MCF 10A (cell line): ENCODE results near the gene CACNA1S. TPM values are rescaled to one million over a fixed set of nuclear protein-coding genes. Genes with fewer than 3 reads are reported as not detected.

Experiments used
- BruUV-seq: library from RNA; stranded (reverse); fragments of 400-500 nt; replicated peaks from 2 replicates; lab custom pipeline; 2021; lab: Mats Ljungman, UMichigan
- CTCF ChIA-PET: fragments of 300-600 bp; sonication (Branson Sonifier 250); formaldehyde crosslinking; extraction: SDS; loops from one replicate; lab custom pipeline; 2021; ENCODE audit warnings: antibody characterized with exemption, inconsistent platforms; lab: Yijun Ruan, JAX
- POLR2A ChIA-PET: fragments of 300-600, 350-650 bp; sonication (Branson Sonifier 250); formaldehyde crosslinking; extraction: SDS; loops from one replicate; lab custom pipeline; 2020; ENCODE audit warnings: antibody characterized with exemption, inconsistent platforms; lab: Yijun Ruan, JAX
- DNase-seq: peaks from one replicate; pipeline ENCODE4 v3.0.0-alpha.2; 2018; ENCODE audit not compliant: unreplicated experiment
- H3K27ac Mint-ChIP-seq: one replicate; pipeline ENCODE4 v1.8.0; 2022; ENCODE audit warnings: mild to moderate bottlenecking, low read depth, mixed read lengths; ENCODE audit not compliant: unreplicated experiment
- H3K27me3 Mint-ChIP-seq: one replicate; pipeline ENCODE4 v1.8.0; 2022; ENCODE audit warnings: mixed read lengths; ENCODE audit not compliant: insufficient read depth, unreplicated experiment
- H3K36me3 Mint-ChIP-seq: one replicate; pipeline ENCODE4 v1.8.0; 2022; ENCODE audit warnings: mild to moderate bottlenecking, moderate library complexity, mixed read lengths; ENCODE audit not compliant: insufficient read depth, unreplicated experiment
- H3K4me1 Mint-ChIP-seq: one replicate; pipeline ENCODE4 v1.8.0; 2022; ENCODE audit warnings: mixed read lengths; ENCODE audit not compliant: insufficient read depth, unreplicated experiment
- H3K4me3 Mint-ChIP-seq: one replicate; pipeline ENCODE4 v1.8.0; 2022; ENCODE audit warnings: mild to moderate bottlenecking, moderate library complexity, mixed read lengths; ENCODE audit not compliant: unreplicated experiment
- H3K9me3 Mint-ChIP-seq: one replicate; pipeline ENCODE4 v1.8.0; 2022; ENCODE audit warnings: mixed read lengths; ENCODE audit not compliant: unreplicated experiment
- intact Hi-C: fragments of 100-400 bp; cut with micrococcal nuclease; formaldehyde crosslinking; loops from 2 replicates; pipeline ENCODE4 v1.14.1; 2022
- total RNA-seq: library from RNA; stranded (reverse); gene quantifications from 2 replicates; pipeline ENCODE4 v1.2.3, GENCODE V29; 2022
- TF ChIP-seq, protein P1 (sequence below): fragments of 200-600 bp; IDR thresholded peaks from one replicate; pipeline ENCODE4 v1.8.0; 2022; ENCODE audit warnings: antibody characterized with exemption, mild to moderate bottlenecking; ENCODE audit not compliant: unreplicated experiment

The CACNA1S gene
- total RNA-seq, 1 experiment from 2014 or later: not detected

- ChIA-PET POLR2A (interaction anchor here (0.6 to 3.8 kb wide), 3 partner anchors 16 to 193 kb away, joined by 4 to 40 read pairs (median 11); no protein-coding TSS in a partner anchor), CTCF (interaction anchor here (1.2 to 3.7 kb wide), 9 partner anchors 11 to 74 kb away, joined by 3 to 25 read pairs (median 5); no protein-coding TSS in a partner anchor)
- TF ChIP-seq, protein P1, sequence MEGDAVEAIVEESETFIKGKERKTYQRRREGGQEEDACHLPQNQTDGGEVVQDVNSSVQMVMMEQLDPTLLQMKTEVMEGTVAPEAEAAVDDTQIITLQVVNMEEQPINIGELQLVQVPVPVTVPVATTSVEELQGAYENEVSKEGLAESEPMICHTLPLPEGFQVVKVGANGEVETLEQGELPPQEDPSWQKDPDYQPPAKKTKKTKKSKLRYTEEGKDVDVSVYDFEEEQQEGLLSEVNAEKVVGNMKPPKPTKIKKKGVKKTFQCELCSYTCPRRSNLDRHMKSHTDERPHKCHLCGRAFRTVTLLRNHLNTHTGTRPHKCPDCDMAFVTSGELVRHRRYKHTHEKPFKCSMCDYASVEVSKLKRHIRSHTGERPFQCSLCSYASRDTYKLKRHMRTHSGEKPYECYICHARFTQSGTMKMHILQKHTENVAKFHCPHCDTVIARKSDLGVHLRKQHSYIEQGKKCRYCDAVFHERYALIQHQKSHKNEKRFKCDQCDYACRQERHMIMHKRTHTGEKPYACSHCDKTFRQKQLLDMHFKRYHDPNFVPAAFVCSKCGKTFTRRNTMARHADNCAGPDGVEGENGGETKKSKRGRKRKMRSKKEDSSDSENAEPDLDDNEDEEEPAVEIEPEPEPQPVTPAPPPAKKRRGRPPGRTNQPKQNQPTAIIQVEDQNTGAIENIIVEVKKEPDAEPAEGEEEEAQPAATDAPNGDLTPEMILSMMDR: no peak
- no TSS peak for BruUV-seq
- Mint-ChIP-seq H3K27me3 (peaks cover 12% of the 10 kb centered on the region), H3K9me3 (no peaks in the 10 kb centered on the region), H3K27ac (no peak overlapping the region), H3K36me3 (peaks cover 18% of the 10 kb centered on the region), H3K4me1 (peaks cover 5% of the 10 kb centered on the region), H3K4me3 (no peak overlapping the region)
- intact Hi-C loops: no loop called here
- DNase-seq: no peak
Observed at GRCh38 chr1:201155354-201155753, 43.1 kb upstream of the CACNA1S start.

DNA sequence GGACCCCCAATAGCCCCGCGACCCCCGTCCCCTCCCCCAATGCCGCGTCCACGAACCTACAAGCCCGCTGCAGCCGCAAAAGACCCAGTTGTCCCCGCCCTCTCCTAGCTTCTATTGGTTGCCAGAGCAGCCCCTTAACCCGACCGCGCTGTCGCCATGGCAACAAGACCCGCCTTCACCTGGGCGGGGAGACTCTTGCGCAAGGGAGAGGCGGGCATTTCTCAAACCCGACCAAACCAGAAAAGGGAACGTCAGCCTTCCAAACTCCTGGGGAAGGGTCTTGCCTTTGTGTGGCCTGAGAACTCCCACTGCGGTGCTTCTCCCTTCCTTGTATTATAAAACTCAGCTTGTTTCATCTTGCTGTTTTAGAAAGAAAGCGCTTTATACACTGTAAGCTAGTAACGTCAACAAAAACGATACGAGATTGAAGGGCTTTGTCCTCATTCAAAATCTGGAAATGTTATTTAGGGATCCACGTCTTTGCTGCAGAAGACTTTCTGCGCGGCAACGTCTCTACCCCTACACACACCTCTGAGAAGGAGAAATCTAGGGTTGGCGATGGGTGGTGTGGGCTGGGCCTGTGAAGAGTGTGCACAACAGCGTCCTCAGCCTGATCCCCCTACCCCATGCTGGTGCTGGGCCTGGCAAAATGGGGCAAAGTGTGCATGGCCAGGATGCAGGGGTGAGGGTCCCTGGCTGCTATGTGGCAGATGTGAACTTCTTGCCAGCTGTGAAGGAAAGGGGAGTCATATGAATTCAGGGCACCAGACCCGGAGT is 42.4 kb upstream of the CACNA1S start, which contains the start of gene TMEM9:
Gene TMEM9, minus strand, starts transcription at position 86 of the 777 bp plus-strand sequence. CDS start 551 bp downstream, outside the sequence.
- peak; percentile 99 for DNase-seq
- BruUV-seq: no TSS peak
- H3K27ac Mint-ChIP-seq: peak within 1 kb of the TSS; percentile 14
- peak within 1 kb of the TSS; percentile 82 for H3K4me3 Mint-ChIP-seq
- ChIA-PET POLR2A (interaction anchor here (0.6 to 3.8 kb wide), 31 partner anchors 9 to 600 kb away, joined by 3 to 40 read pairs (median 4); no protein-coding TSS in a partner anchor), CTCF (interaction anchor here (0.6 to 8.1 kb wide), 13 partner anchors 10 to 387 kb away, joined by 3 to 109 read pairs (median 4); no protein-coding TSS in a partner anchor)
- H3K36me3 Mint-ChIP-seq: peaks cover 21% of the 10 kb centered on the region
- intact Hi-C loops: loop anchor here (1.0 kb wide), 1 partner anchor 16 kb away; no protein-coding TSS in a partner anchor
- peaks cover 12% of the 10 kb centered on the region for H3K27me3 Mint-ChIP-seq
- TF ChIP-seq, protein P1: no peak
- H3K4me1 Mint-ChIP-seq: peaks cover 5% of the 10 kb centered on the region
- H3K9me3 Mint-ChIP-seq: no peaks in the 10 kb centered on the region

DNA sequence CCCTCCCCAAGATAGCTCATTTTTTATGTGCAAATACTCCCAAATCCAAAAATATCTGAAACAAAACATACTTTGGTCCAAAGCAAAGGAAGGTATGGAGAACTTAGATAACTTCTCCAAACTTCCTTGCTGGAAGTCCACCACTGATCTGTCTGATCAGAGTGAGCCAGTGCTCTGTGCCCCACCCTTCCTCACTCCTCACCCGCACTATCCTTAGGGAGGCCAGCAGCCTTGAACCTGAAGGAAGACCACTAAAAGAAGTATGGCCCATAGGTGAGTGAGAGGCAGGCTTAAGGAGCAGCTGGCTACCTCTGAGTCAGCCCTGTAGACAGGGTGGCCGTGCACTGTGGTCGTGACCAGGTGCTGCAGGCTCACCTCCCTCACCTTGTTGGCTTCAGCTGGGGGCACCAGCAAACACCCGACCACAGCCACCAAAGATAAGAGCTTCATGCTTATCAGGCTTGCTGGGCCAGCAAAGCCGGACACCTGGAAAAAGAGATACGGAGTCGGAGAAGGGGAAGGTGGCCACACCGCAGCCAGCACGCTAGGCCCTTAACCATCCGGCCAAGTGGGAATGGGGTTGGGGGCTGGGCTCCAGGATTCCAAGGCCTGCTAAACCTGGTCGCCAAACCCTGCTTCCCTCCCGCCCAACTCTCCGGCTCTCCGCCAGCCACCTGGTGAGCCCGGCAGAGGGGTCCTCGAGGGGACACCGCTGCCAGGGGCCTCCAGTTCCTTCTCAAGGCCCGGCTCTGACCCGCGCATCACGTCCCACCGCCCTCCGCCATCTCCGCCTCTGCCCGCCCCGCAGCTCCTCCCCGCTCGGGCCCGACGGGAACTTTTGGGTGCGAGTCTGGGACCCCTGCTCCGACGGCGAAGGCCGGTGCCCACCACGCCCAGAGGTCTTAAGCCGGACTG is 41.5 kb upstream of the CACNA1S start:
- ChIA-PET CTCF (interaction anchor here (0.6 to 8.1 kb wide), 17 partner anchors 9 to 408 kb away, joined by 3 to 109 read pairs (median 4); partner anchors contain the start of gene ASCL5), POLR2A (interaction anchor here (0.7 to 3.8 kb wide), 32 partner anchors 9 to 599 kb away, joined by 3 to 40 read pairs (median 4); no protein-coding TSS in a partner anchor)
- Mint-ChIP-seq H3K27ac (peak overlapping the region; percentile 14), H3K4me1 (peaks cover 5% of the 10 kb centered on the region), H3K27me3 (peaks cover 12% of the 10 kb centered on the region), H3K9me3 (no peaks in the 10 kb centered on the region), H3K36me3 (peaks cover 21% of the 10 kb centered on the region), H3K4me3 (peak overlapping the region; percentile 82)
- intact Hi-C loops: loop anchor here (1.0 kb wide), 1 partner anchor 17 kb away; no protein-coding TSS in a partner anchor
- BruUV-seq: no TSS peak
- DNase-seq: no peak
- TF ChIP-seq, protein P1: no peak
